Prostate gland (tissue), 2 donors: ENCODE results near the gene DLG2. TPM values are rescaled to one million over a fixed set of nuclear protein-coding genes. Genes with fewer than 3 reads are reported as not detected.

Experiments used
- DNase-seq: peaks from one replicate; pipeline ENCODE4 v3.0.0-alpha.2; 2019; ENCODE audit warnings: low spot score
- H3K27ac ChIP-seq, 2 donors: fragments of 200-600 bp; sonication (generic); 2 replicates each; pipeline ENCODE4 v1.5.1; 2017 to 2019
- H3K27me3 ChIP-seq: fragments of 200-600 bp; sonication (generic); replicated peaks from 2 replicates; pipeline ENCODE4 v1.5.1; 2019; ENCODE audit not compliant: insufficient read depth
- H3K36me3 ChIP-seq, 2 donors: fragments of 200-600 bp; sonication (generic); 1 replicate in 1 of 2; 2 replicates in 1 of 2; pipeline versions ENCODE4 v1.5.1 to v1.8.1; 2017 to 2019
- H3K4me1 ChIP-seq: fragments of 200-600 bp; sonication (generic); replicated peaks from 2 replicates; pipeline ENCODE4 v1.5.1; 2019
- H3K4me3 ChIP-seq, 2 donors: fragments of 200-600 bp; sonication (generic); 2 replicates each; pipeline ENCODE4 v1.5.1; 2017 to 2019
- H3K9me3 ChIP-seq: fragments of 200-600 bp; sonication (generic); 2 replicates; pipeline ENCODE4 v1.5.1; 2017
- CTCF ChIP-seq, 4 experiments: fragments of 200-600 bp in 2 of 4; fragments of 450-650 bp in 2 of 4; sonication (generic) in 2 of 4; IDR thresholded peaks; 1 replicate in 3 of 4; 2 replicates in 1 of 4; pipeline ENCODE4 v1.5.1; 2016 to 2019; ENCODE audit warnings: antibody characterized with exemption in 4 of 4, mild to moderate bottlenecking in 2 of 4, moderate library complexity in 2 of 4
- POLR2A ChIP-seq: fragments of 450-650 bp; IDR thresholded peaks from one replicate; pipeline ENCODE4 v1.6.1; 2016; ENCODE audit warnings: antibody characterized with exemption, mild to moderate bottlenecking
- POLR2AphosphoS5 ChIP-seq: sonication (generic); formaldehyde crosslinking; IDR thresholded peaks from one replicate; pipeline ENCODE4 v1.6.1; 2017; ENCODE audit warnings: antibody characterized with exemption
- WGBS: methylation state at CpG from one replicate; pipeline ENCODE4 v1.1.5; 2018; 5-methylcytosine and 5-hydroxymethylcytosine counted together
- intact Hi-C: fragments of 100-400 bp; cut with DNase I; formaldehyde crosslinking; loops from one replicate; pipeline ENCODE4 v1.14.2; 2022
- total RNA-seq, 2 donors: library from RNA; depleted of rRNA; stranded (reverse); fragments of >200 nt; gene quantifications; one replicate each; pipeline ENCODE4 v1.1.0, GENCODE V29; 2016

DLG2 gene
- total RNA-seq, 2 donors from 2014 or later: 9.8 to 16.2 TPM

- no peaks in the 10 kb centered on the region for H3K4me1 ChIP-seq
- 92% methylated on average over 6 of the region's 6 CpGs for WGBS
- DNase-seq: no peak
- H3K9me3 ChIP-seq: no peaks in the 10 kb centered on the region
- no peaks in the 10 kb centered on the region for H3K36me3 ChIP-seq
- no peak for TF ChIP-seq POLR2A
- TF ChIP-seq POLR2AphosphoS5: no peak
- no peak for TF ChIP-seq CTCF (IDR thresholded peaks at IDR 0.05)
- intact Hi-C loops: no loop called here
- no peak overlapping the region for H3K27ac ChIP-seq
- no peaks in the 10 kb centered on the region for H3K27me3 ChIP-seq
- no peak overlapping the region for H3K4me3 ChIP-seq
Observed at GRCh38 chr11:85171648-85172257, 455.4 kb downstream of the DLG2 start.

- H3K4me3 ChIP-seq: no peak overlapping the region
- WGBS: 65% methylated on average over 1 of the region's 1 CpG
- no peaks in the 10 kb centered on the region for H3K9me3 ChIP-seq
- H3K27ac ChIP-seq: no peak overlapping the region
- no peak for TF ChIP-seq POLR2A
- TF ChIP-seq POLR2AphosphoS5: no peak
- no peak for TF ChIP-seq CTCF (IDR thresholded peaks at IDR 0.05)
- H3K36me3 ChIP-seq: no peaks in the 10 kb centered on the region
- no peaks in the 10 kb centered on the region for H3K4me1 ChIP-seq
- no peak for DNase-seq
- intact Hi-C loops: no loop called here
- no peaks in the 10 kb centered on the region for H3K27me3 ChIP-seq
Observed at GRCh38 chr11:85170184-85170583, 457.0 kb downstream of the DLG2 start.

DNA sequence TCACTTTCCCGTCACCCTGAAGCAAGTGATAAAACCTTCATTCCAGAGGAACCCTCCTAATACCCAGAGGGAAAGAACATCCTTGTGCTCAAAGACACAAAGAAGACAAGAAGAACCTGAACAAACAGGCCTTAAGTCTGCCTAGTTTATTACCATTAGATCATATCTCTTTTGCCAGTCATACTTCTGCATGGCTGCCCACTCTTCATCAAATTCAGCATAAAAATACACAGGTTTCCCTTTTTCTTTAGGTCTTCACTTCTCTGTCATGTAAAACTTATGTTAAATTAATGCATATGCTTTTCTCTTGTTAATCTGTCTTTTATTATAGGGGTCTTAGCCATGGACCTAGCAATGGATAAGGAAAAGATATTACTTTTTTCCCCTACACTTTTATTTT lies 459.7 kb downstream of the DLG2 start:
- intact Hi-C loops: no loop called here
- no peak for TF ChIP-seq CTCF (IDR thresholded peaks at IDR 0.05)
- TF ChIP-seq POLR2AphosphoS5: no peak
- Histone ChIP-seq H3K27ac (no peak overlapping the region), H3K27me3 (no peaks in the 10 kb centered on the region), H3K4me3 (no peak overlapping the region), H3K9me3 (no peaks in the 10 kb centered on the region), H3K36me3 (no peaks in the 10 kb centered on the region), H3K4me1 (no peaks in the 10 kb centered on the region)
- 45% methylated on average over 1 of the region's 1 CpG for WGBS
- no peak for DNase-seq

GRCh38 chr11:85167038-85167437 lies 460.1 kb downstream of the DLG2 start:
- no peaks in the 10 kb centered on the region for H3K4me1 ChIP-seq
- WGBS: 88% methylated on average over 1 of the region's 1 CpG
- intact Hi-C loops: no loop called here
- DNase-seq: no peak
- H3K9me3 ChIP-seq: no peaks in the 10 kb centered on the region
- TF ChIP-seq CTCF (IDR thresholded peaks at IDR 0.05) (no peak), POLR2A (no peak), POLR2AphosphoS5 (no peak)
- no peak overlapping the region for H3K4me3 ChIP-seq
- H3K27ac ChIP-seq: no peak overlapping the region
- H3K27me3 ChIP-seq: no peaks in the 10 kb centered on the region
- no peaks in the 10 kb centered on the region for H3K36me3 ChIP-seq

DNA sequence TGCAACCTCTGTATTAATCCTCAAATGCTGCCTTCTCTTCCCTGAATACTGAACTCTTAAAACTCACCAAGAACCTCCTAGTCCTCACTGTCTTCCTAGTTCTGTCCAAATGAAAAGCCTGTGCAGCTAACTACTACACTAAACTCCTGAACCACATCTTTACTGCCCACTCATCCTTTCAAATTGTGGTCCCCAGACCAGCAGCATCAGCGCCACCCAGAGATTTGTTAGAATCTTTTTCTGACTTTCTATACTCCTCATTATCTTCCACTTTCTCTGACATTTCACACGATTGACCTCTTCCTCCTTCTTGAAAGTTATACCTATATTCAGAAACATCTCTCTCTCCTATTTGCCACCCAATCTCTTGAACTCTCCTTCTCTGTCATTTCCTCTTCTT lies 461.3 kb downstream of the DLG2 start:
- no peaks in the 10 kb centered on the region for H3K4me1 ChIP-seq
- intact Hi-C loops: no loop called here
- no peak overlapping the region for H3K4me3 ChIP-seq
- H3K27ac ChIP-seq: no peak overlapping the region
- H3K27me3 ChIP-seq: no peaks in the 10 kb centered on the region
- TF ChIP-seq POLR2A: no peak
- no peak for TF ChIP-seq CTCF (IDR thresholded peaks at IDR 0.05)
- H3K36me3 ChIP-seq: no peaks in the 10 kb centered on the region
- 87% methylated on average over 2 of the region's 2 CpGs for WGBS
- H3K9me3 ChIP-seq: no peaks in the 10 kb centered on the region
- no peak for DNase-seq
